Trophoblast cell (in vitro differentiated cells and primary cell): Measurements from ENCODE around the gene FBXL2. TPM values are rescaled to one million over a fixed set of nuclear protein-coding genes. Genes with fewer than 3 reads are reported as not detected.
A peak's percentile ranks its signal among the peaks of the same experiment; 100 is the strongest.

Experiments
- DNase-seq, 2 donors: peaks; one replicate each; pipeline ENCODE4 v3.0.0-alpha.2; 2016
- H2AFZ ChIP-seq: 2 replicates; pipeline ENCODE4 v1.6.1; 2013; ENCODE audit warnings: low read length, moderate library complexity, mild to moderate bottlenecking; ENCODE audit not compliant: insufficient read depth, poor library complexity
- H2AK5ac ChIP-seq: 2 replicates; pipeline ENCODE4 v1.6.1; 2013; ENCODE audit warnings: mild to moderate bottlenecking, low read length
- H2BK120ac ChIP-seq: 2 replicates; pipeline ENCODE4 v1.6.1; 2013; ENCODE audit warnings: low read length, mild to moderate bottlenecking, moderate library complexity; ENCODE audit not compliant: insufficient read depth, poor library complexity
- H2BK12ac ChIP-seq: 2 replicates; pipeline ENCODE4 v1.6.1; 2013; ENCODE audit warnings: mild to moderate bottlenecking, low read length, moderate library complexity
- H2BK5ac ChIP-seq: 2 replicates; pipeline ENCODE4 v1.6.1; 2013; ENCODE audit warnings: low read length, low read depth, moderate library complexity, mild to moderate bottlenecking; ENCODE audit not compliant: poor library complexity
- H3K14ac ChIP-seq: 2 replicates; pipeline ENCODE4 v1.6.1; 2013; ENCODE audit warnings: mild to moderate bottlenecking, low read length
- H3K18ac ChIP-seq: 2 replicates; pipeline ENCODE4 v1.6.1; 2013; ENCODE audit warnings: mild to moderate bottlenecking, low read length
- H3K23ac ChIP-seq: 2 replicates; pipeline ENCODE4 v1.6.1; 2013; ENCODE audit warnings: low read length
- H3K27ac ChIP-seq: 2 replicates; pipeline ENCODE4 v1.5.1; 2013; ENCODE audit warnings: low read depth, mild to moderate bottlenecking, inconsistent platforms, low read length, moderate library complexity
- H3K27me3 ChIP-seq: 2 replicates; pipeline ENCODE4 v1.6.1; 2013; ENCODE audit warnings: inconsistent platforms, mild to moderate bottlenecking, low read length, moderate library complexity; ENCODE audit not compliant: insufficient read depth
- H3K36me3 ChIP-seq, 2 experiments: 1 replicate in 1 of 2; 2 replicates in 1 of 2; pipeline ENCODE4 v1.6.1; 2013; ENCODE audit warnings: low read length in 2 of 2, mild to moderate bottlenecking in 2 of 2, moderate library complexity in 1 of 2; ENCODE audit not compliant: insufficient read depth in 2 of 2, control insufficient read depth in 1 of 2
- H3K4ac ChIP-seq: 2 replicates; pipeline ENCODE4 v1.6.1; 2013; ENCODE audit warnings: low read depth, mild to moderate bottlenecking, low read length, moderate library complexity
- H3K4me1 ChIP-seq, 2 experiments: 1 replicate in 1 of 2; 2 replicates in 1 of 2; pipeline ENCODE4 v1.6.1; 2013; ENCODE audit warnings: low read length in 2 of 2, mild to moderate bottlenecking in 2 of 2, moderate library complexity in 1 of 2; ENCODE audit not compliant: insufficient read depth in 2 of 2, control insufficient read depth in 1 of 2
- H3K4me2 ChIP-seq: 2 replicates; pipeline ENCODE4 v1.6.1; 2013; ENCODE audit warnings: inconsistent platforms, mild to moderate bottlenecking, low read length, moderate library complexity
- H3K4me3 ChIP-seq: 2 replicates; pipeline ENCODE4 v1.5.1; 2013; ENCODE audit warnings: mild to moderate bottlenecking, low read depth, low read length, inconsistent platforms
- H3K79me1 ChIP-seq: one replicate; pipeline ENCODE4 v1.6.1; 2013; ENCODE audit warnings: low read length
- H3K79me2 ChIP-seq: 2 replicates; pipeline ENCODE4 v1.6.1; 2013; ENCODE audit warnings: low read length, mild to moderate bottlenecking; ENCODE audit not compliant: control insufficient read depth, insufficient read depth, poor library complexity
- H3K9ac ChIP-seq: 2 replicates; pipeline ENCODE4 v1.6.1; 2013; ENCODE audit warnings: mild to moderate bottlenecking, low read length
- H3K9me3 ChIP-seq: 2 replicates; pipeline ENCODE4 v1.6.1; 2013; ENCODE audit warnings: low read depth, mild to moderate bottlenecking, control low read depth, inconsistent platforms, low read length; ENCODE audit not compliant: insufficient read depth
- H4K12ac ChIP-seq: 2 replicates; pipeline ENCODE4 v1.6.1; 2013; ENCODE audit warnings: low read depth, mild to moderate bottlenecking, low read length, moderate library complexity
- H4K8ac ChIP-seq: 2 replicates; pipeline ENCODE4 v1.6.1; 2013; ENCODE audit warnings: low read depth, mild to moderate bottlenecking, low read length, moderate library complexity
- H4K91ac ChIP-seq: one replicate; pipeline ENCODE4 v1.6.1; 2013; ENCODE audit warnings: low read depth, mild to moderate bottlenecking, low read length, moderate library complexity
- WGBS: extraction: QIAGEN DNeasy Blood & Tissue Kit; methylation state at CpG from one replicate; pipeline ENCODE4 v1.1.7; 2013; ENCODE audit warnings: missing lambda C conversion rate; ENCODE audit not compliant: insufficient read length, insufficient coverage; ENCODE audit errors: extremely low coverage; 5-methylcytosine and 5-hydroxymethylcytosine counted together
- polyA plus RNA-seq: library from polyadenylated mRNA; stranded (reverse); fragments of 200-250 nt; gene quantifications from 2 replicates; pipeline ENCODE4 v1.2.3, GENCODE V29; 2013

FBXL2 gene
- polyA plus RNA-seq: 5.5 TPM in 2 replicates

- H3K27me3 ChIP-seq: no peaks in the 10 kb centered on the region
- H2BK5ac ChIP-seq: peak within 1 kb of the TSS; percentile 91
- H2AK5ac ChIP-seq: peak within 1 kb of the TSS; percentile 46
- H3K79me1 ChIP-seq: peaks cover 4% of the 10 kb centered on the region
- peak within 1 kb of the TSS; percentile 92 for H4K91ac ChIP-seq
- H3K23ac ChIP-seq: no peak within 1 kb of the TSS
- peak; percentile 72 to 83 for DNase-seq
- H3K4me2 ChIP-seq: peak within 1 kb of the TSS; percentile 57
- peaks cover 0 to 2% of the 10 kb centered on the region in 2 experiments for H3K36me3 ChIP-seq
- peak within 1 kb of the TSS; percentile 97 for H4K8ac ChIP-seq
- H3K18ac ChIP-seq: peak within 1 kb of the TSS; percentile 96
- peak within 1 kb of the TSS; percentile 76 for H2BK12ac ChIP-seq
- H3K79me2 ChIP-seq: peaks cover 4% of the 10 kb centered on the region
- peak within 1 kb of the TSS; percentile 83 for H3K9ac ChIP-seq
- peak within 1 kb of the TSS; percentile 92 for H3K14ac ChIP-seq
- H2BK120ac ChIP-seq: peak within 1 kb of the TSS; percentile 83
- H3K4me3 ChIP-seq: peak within 1 kb of the TSS; percentile 87
- no peaks in the 10 kb centered on the region for H3K9me3 ChIP-seq
- H2AFZ ChIP-seq: peak within 1 kb of the TSS; percentile 94
- H4K12ac ChIP-seq: peak within 1 kb of the TSS; percentile 91
- WGBS: no CpG with 5 or more reads among the region's 63 CpGs
- peaks cover 0 to 5% of the 10 kb centered on the region in 2 experiments for H3K4me1 ChIP-seq
- H3K27ac ChIP-seq: no peak within 1 kb of the TSS
- H3K4ac ChIP-seq: peak within 1 kb of the TSS; percentile 69
These were observed at the start of gene FBXL2 for GRCh38 chr3:33277193-33277882. FBXL2 (plus strand) TSS chr3:33277442; CDS start chr3:33277513, 71 bp downstream.

GRCh38 chr3:33229066-33229465 lies 48.2 kb upstream of the FBXL2 start:
- WGBS: no CpG with 5 or more reads among the region's 3 CpGs
- Histone ChIP-seq H3K36me3 (no peaks in the 10 kb centered on the region), H4K8ac (no peak overlapping the region), H2AFZ (no peak overlapping the region), H4K91ac (no peak overlapping the region), H3K9me3 (no peaks in the 10 kb centered on the region), H3K4ac (no peak overlapping the region), H2BK5ac (no peak overlapping the region), H3K9ac (no peak overlapping the region), H3K4me1 (no peaks in the 10 kb centered on the region), H2BK12ac (no peak overlapping the region), H3K14ac (no peak overlapping the region), H3K4me3 (no peak overlapping the region), H3K27ac (no peak overlapping the region), H3K4me2 (no peak overlapping the region), H3K27me3 (no peaks in the 10 kb centered on the region), H3K18ac (no peak overlapping the region), H3K79me2 (no peaks in the 10 kb centered on the region), H2BK120ac (no peak overlapping the region), H2AK5ac (no peak overlapping the region), H4K12ac (no peak overlapping the region), H3K23ac (no peak overlapping the region), H3K79me1 (no peaks in the 10 kb centered on the region)
- DNase-seq: no peak

- WGBS: no CpG with 5 or more reads among the region's 5 CpGs
These were observed 47.3 kb upstream of the FBXL2 start for GRCh38 chr3:33229947-33230346.

GRCh38 chr3:33231756-33232465 lies 45.3 kb upstream of the FBXL2 start:
- no peaks in the 10 kb centered on the region for H3K9me3 ChIP-seq
- H3K14ac ChIP-seq: no peak overlapping the region
- no peak overlapping the region for H2BK12ac ChIP-seq
- no peaks in the 10 kb centered on the region for H3K27me3 ChIP-seq
- DNase-seq: no peak
- H3K9ac ChIP-seq: no peak overlapping the region
- no peak overlapping the region for H3K4ac ChIP-seq
- no peak overlapping the region for H3K23ac ChIP-seq
- no peak overlapping the region for H3K27ac ChIP-seq
- H4K12ac ChIP-seq: no peak overlapping the region
- H2BK120ac ChIP-seq: no peak overlapping the region
- H3K79me2 ChIP-seq: no peaks in the 10 kb centered on the region
- H4K8ac ChIP-seq: no peak overlapping the region
- H3K79me1 ChIP-seq: no peaks in the 10 kb centered on the region
- WGBS: no CpG with 5 or more reads among the region's 5 CpGs
- H2BK5ac ChIP-seq: no peak overlapping the region
- H3K4me1 ChIP-seq: no peaks in the 10 kb centered on the region
- H3K36me3 ChIP-seq: no peaks in the 10 kb centered on the region
- H4K91ac ChIP-seq: no peak overlapping the region
- H3K4me3 ChIP-seq: no peak overlapping the region
- H3K4me2 ChIP-seq: no peak overlapping the region
- H3K18ac ChIP-seq: no peak overlapping the region
- H2AFZ ChIP-seq: no peak overlapping the region
- H2AK5ac ChIP-seq: no peak overlapping the region

More at GRCh38 chr3:33229947-33230346, 47.3 kb upstream of the FBXL2 start:
- Histone ChIP-seq H2BK120ac (no peak overlapping the region), H4K8ac (no peak overlapping the region), H4K12ac (no peak overlapping the region), H3K79me2 (no peaks in the 10 kb centered on the region), H3K27ac (no peak overlapping the region), H3K14ac (no peak overlapping the region), H3K27me3 (no peaks in the 10 kb centered on the region), H3K4ac (no peak overlapping the region), H2AK5ac (no peak overlapping the region), H3K9ac (no peak overlapping the region), H3K36me3 (no peaks in the 10 kb centered on the region), H3K4me1 (no peaks in the 10 kb centered on the region), H3K9me3 (no peaks in the 10 kb centered on the region), H3K23ac (no peak overlapping the region), H4K91ac (no peak overlapping the region), H2AFZ (no peak overlapping the region), H3K4me2 (no peak overlapping the region), H3K4me3 (no peak overlapping the region), H2BK5ac (no peak overlapping the region), H3K79me1 (no peaks in the 10 kb centered on the region), H2BK12ac (no peak overlapping the region), H3K18ac (no peak overlapping the region)
- DNase-seq: no peak
